ENCODE data around the gene TACC3.

DNA sequence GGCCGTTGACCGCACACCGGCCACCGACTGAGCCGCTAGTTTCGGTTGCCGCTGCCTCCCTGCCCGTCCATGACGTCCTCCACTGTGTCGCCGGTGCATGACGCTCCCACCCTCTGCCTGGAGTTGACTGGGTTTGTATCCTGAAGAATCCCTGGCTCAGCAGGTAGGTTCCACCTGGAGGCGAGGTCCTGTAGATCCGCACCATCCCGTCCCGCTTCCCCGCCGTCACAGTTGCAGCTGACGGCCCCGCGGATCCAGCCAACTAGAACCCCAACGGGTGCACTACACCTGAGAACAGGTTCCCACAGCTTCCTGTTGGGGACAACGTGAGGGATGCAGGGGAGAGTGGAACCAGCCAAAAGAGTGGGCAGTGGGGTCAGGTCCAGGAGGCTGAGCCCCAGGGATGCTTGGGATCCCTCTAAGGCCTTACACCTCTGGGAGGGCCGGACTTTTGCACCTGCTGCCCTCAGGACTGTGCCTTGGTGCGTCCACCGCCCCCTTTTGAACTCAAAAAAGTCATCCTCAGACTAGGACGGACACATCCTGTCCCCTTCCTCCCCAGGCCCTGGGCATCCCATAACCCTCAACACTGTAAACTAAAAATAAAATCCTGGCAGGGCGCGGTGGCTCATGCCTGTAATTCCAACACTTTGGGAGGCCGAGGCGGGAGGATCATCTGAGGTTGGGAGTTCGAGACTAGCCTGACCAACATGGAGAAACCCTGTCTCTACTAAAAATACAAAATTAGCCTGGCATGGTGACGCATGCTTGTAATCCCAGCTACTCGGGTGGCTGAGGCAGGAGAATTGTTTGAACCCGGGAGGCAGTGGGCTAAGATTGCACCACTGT, 8.1 kb upstream of the TACC3 start:
- TF ChIP-seq, protein P1, sequence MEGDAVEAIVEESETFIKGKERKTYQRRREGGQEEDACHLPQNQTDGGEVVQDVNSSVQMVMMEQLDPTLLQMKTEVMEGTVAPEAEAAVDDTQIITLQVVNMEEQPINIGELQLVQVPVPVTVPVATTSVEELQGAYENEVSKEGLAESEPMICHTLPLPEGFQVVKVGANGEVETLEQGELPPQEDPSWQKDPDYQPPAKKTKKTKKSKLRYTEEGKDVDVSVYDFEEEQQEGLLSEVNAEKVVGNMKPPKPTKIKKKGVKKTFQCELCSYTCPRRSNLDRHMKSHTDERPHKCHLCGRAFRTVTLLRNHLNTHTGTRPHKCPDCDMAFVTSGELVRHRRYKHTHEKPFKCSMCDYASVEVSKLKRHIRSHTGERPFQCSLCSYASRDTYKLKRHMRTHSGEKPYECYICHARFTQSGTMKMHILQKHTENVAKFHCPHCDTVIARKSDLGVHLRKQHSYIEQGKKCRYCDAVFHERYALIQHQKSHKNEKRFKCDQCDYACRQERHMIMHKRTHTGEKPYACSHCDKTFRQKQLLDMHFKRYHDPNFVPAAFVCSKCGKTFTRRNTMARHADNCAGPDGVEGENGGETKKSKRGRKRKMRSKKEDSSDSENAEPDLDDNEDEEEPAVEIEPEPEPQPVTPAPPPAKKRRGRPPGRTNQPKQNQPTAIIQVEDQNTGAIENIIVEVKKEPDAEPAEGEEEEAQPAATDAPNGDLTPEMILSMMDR (IDR thresholded peaks at IDR 0.05): no peak
- TF ChIP-seq EP300 (IDR thresholded peaks at IDR 0.05) (no peak), POLR2A (IDR thresholded peaks at IDR 0.05) (no peak)
